Right kidney (tissue), 9 donors: ENCODE data around the gene TNFRSF1A.

Source experiments
- DNase-seq: peaks from one replicate; pipeline ENCODE4 v3.0.0-alpha.2; 2016
- long read RNA-seq, 8 donors: transcript quantifications; one replicate each; lab custom pipeline, GENCODE V29; 2026

TNFRSF1A gene
- long read RNA-seq, donor 1, transcript TNFRSF1A-201 (10 exons, 2,223 nt) = major isoform, 17 of 24 reads
- long read RNA-seq, donor 1, partial matches to known transcripts = 5 of 24 reads
- long read RNA-seq, donor 1, other reads (novel, unspliced or antisense) = 0 of 24 reads
- long read RNA-seq, donor 2, transcript TNFRSF1A-201 (10 exons, 2,223 nt) = major isoform, 6 of 21 reads
- long read RNA-seq, donor 2, partial matches to known transcripts = 13 of 21 reads
- long read RNA-seq, donor 2, other reads (novel, unspliced or antisense) = 0 of 21 reads
- long read RNA-seq, donor 3, transcript TNFRSF1A-201 (10 exons, 2,223 nt) = major isoform, 9 of 14 reads
- long read RNA-seq, donor 3, partial matches to known transcripts = 0 of 14 reads
- long read RNA-seq, donor 3, other reads (novel, unspliced or antisense) = 0 of 14 reads
- long read RNA-seq, donor 4, transcript TNFRSF1A-201 (10 exons, 2,223 nt) = major isoform, 8 of 10 reads
- long read RNA-seq, donor 4, partial matches to known transcripts = 0 of 10 reads
- long read RNA-seq, donor 4, other reads (novel, unspliced or antisense) = 0 of 10 reads
- long read RNA-seq, donor 5, transcript TNFRSF1A-201 (10 exons, 2,223 nt) = major isoform, 16 of 17 reads
- long read RNA-seq, donor 5, partial matches to known transcripts = 0 of 17 reads
- long read RNA-seq, donor 5, other reads (novel, unspliced or antisense) = 0 of 17 reads
- long read RNA-seq, donor 6, partial matches to known transcripts = 31 of 39 reads
- long read RNA-seq, donor 6, other reads (novel, unspliced or antisense) = 0 of 39 reads
- long read RNA-seq, donor 7, transcript TNFRSF1A-201 (10 exons, 2,223 nt) = major isoform, 7 of 59 reads
- long read RNA-seq, donor 7, partial matches to known transcripts = 41 of 59 reads
- long read RNA-seq, donor 7, other reads (novel, unspliced or antisense) = 5 of 59 reads
- long read RNA-seq, donor 8, transcript TNFRSF1A-201 (10 exons, 2,223 nt) = major isoform, 16 of 26 reads
- long read RNA-seq, donor 8, partial matches to known transcripts = 8 of 26 reads
- long read RNA-seq, donor 8, other reads (novel, unspliced or antisense) = 0 of 26 reads

DNA sequence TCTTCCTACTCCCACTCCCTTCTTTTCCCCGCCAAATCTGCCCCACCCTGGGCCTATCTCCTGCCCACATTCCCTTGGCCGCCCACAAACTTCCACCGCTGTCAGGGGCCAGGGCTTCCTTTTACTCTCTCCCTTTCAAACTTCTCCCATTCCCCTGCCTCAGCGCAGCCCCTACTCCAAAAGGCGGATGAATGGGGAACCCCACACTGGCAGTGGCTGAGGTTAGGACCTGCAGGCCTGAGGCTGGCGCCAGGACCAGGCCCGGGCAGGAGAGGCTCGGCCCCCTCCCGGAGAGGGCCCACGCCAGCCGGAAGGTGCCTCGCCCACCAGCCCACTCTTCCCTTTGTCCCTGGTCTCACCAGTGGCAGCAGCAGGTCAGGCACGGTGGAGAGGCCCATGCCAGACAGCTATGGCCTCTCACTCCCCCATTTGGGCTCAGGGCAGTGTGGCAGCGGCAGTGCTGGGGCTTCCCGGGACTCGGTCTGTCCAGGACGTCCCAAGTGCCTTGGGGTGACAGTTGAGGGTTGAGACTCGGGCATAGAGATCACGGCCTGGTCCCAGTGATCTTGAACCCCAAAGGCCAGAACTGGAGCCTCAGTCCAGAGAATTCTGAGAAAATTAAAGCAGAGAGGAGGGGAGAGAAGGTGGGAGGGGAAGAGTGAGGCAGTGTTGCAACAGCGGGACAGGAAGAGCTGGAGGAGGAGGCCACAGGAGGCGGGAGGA is at the start of gene TNFRSF1A:
TNFRSF1A (minus strand) TSS at position 660 of the 723 bp plus-strand sequence; CDS start at position 398, 262 bp downstream.
- peak; percentile 87 for DNase-seq

DNA sequence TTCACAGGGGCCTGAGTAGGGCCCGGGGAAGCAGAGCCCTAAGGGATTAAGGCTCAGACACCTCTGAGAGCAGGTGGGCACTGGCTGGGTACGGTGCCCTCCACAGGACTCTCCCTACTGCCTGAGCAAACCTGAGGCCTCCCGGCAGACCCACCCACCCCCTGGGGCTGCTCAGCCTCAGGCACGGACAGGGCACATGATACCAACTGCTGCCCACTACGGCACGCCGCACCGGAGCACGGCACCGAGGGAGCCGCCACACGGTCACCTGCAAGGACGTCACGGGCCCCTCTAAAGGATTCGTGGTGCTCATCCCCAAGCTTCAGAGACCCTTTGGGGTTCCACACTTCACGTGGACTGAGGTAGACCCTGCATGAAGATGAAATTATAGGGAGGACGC is 49.1 kb upstream of the TNFRSF1A start:
- DNase-seq = no peak

- no peak for DNase-seq
These were observed 48.4 kb upstream of the TNFRSF1A start for GRCh38 chr12:6390084-6390799.

DNA sequence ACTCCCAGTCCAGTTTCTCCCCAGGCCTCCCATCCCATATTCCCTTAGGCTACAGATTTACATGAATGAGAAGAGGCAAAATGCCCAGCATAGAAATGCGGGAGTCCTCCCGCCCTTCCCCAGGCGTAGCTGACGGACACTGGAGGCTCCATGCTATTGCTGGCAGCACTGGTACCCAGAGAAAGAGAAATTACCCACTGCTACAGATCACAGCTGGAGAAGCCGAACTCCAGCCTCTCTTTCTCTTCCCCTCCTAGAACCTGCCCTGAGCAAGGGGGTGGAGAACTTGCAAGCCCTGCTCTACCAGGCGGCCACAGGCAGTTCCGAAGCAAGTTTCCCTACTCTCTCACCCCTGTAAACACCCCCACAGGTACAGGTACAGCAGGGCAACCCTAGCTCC is 45.7 kb upstream of the TNFRSF1A start:
- no peak for DNase-seq

DNA sequence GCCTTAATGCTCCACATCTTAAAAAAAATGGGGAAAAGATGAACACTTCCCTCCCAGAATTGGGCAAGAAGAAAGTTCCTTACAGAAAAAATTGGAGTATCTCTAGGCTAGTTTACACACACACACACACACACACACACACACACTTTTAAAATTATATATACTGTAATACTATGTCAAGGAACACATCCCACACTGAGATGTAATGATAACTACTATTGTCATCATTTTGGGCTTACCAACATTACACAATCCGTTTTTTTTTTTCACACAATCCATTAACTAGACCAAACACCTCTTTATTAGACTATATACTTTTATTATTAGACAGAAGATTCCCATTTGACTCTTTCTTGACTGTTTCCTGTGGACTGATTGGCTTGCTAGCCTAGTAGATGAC is 44.6 kb upstream of the TNFRSF1A start:
- DNase-seq = no peak

- DNase-seq = no peak
These were observed 44.2 kb upstream of the TNFRSF1A start for GRCh38 chr12:6386038-6386437.

DNA sequence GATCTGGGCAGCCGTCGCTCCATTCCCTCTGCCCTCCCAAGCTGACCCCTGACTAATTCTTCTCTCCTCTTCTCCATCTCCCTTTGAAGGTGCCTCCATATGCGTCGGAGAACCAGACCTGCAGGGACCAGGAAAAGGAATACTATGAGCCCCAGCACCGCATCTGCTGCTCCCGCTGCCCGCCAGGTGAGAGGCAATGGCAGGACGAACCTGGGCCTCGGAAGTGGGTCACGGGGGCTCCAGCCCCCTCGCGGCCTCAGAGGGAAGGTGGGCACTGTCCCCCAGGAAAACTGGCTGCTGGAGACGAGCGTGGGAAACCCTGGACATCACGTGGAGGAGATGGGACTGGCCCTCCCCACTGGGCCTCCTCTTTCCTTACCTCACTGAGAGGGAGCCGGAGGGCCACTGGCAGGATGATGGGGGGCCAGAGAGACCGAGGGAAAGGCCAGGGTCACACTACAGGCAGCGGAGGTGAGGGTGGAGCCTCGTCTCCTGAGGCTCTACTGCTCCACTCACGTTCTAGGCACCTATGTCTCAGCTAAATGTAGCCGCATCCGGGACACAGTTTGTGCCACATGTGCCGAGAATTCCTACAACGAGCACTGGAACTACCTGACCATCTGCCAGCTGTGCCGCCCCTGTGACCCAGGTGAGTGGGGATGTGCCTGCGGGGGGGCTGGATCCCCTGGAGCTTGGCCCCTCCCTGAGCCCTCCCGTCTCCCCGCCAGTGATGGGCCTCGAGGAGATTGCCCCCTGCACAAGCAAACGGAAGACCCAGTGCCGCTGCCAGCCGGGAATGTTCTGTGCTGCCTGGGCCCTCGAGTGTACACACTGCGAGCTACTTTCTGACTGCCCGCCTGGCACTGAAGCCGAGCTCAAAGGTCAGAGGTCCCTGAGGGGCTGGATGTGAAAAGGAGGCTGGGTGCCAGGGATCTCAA is 42.9 kb upstream of the TNFRSF1A start:
- DNase-seq = no peak

DNA sequence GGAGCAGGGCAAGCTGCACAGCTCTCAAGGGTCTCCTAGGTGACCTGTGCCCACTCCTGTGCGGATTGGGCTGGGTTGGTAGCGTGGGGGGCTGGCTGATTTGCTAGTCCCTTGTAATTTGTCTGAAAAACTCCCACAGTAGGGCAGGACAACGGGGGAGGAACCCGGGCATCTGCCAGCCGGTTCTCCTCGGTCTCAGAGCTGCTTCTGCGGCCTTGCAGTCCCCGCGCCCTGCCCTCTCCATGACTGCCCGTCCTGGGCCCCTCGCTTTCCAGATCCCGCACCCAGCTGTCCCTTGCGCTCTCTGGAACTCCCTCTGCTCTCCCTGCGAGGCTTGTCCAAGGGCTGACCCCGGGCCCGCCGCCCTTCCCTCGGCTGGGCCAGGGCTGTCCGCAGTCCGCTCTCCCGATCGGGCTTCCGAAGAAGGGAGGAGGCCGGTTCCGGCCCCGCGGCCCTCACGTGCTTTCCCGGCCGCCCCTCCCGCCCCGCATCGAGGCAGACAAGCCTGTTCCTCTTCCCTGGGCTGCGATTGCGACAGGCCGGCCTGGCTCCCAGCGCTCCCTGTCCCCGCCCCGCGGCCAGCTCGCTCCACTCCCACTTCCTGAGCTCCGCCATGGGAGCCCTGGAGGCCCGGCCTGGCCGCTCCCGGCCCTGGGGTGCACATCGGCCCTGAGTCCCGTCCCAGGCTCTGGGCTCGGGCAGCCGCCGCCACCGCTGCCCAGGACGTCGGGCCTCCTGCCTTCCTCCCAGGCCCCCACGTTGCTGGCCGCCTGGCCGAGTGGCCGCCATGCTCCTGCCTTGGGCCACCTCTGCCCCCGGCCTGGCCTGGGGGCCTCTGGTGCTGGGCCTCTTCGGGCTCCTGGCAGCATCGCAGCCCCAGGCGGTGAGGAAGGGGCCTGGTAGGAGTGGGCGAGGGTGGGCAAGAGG is 42.0 kb upstream of the TNFRSF1A start, which contains the start of gene LTBR:
LTBR (plus strand) TSS at position 591 of the 927 bp plus-strand sequence; CDS start at position 788, 197 bp downstream.
- DNase-seq = peak; percentile 93

- no peak for DNase-seq
These were observed 41.1 kb upstream of the TNFRSF1A start for GRCh38 chr12:6382982-6383381.

- no peak for DNase-seq
These were observed 40.5 kb upstream of the TNFRSF1A start for GRCh38 chr12:6382371-6382770.

DNA sequence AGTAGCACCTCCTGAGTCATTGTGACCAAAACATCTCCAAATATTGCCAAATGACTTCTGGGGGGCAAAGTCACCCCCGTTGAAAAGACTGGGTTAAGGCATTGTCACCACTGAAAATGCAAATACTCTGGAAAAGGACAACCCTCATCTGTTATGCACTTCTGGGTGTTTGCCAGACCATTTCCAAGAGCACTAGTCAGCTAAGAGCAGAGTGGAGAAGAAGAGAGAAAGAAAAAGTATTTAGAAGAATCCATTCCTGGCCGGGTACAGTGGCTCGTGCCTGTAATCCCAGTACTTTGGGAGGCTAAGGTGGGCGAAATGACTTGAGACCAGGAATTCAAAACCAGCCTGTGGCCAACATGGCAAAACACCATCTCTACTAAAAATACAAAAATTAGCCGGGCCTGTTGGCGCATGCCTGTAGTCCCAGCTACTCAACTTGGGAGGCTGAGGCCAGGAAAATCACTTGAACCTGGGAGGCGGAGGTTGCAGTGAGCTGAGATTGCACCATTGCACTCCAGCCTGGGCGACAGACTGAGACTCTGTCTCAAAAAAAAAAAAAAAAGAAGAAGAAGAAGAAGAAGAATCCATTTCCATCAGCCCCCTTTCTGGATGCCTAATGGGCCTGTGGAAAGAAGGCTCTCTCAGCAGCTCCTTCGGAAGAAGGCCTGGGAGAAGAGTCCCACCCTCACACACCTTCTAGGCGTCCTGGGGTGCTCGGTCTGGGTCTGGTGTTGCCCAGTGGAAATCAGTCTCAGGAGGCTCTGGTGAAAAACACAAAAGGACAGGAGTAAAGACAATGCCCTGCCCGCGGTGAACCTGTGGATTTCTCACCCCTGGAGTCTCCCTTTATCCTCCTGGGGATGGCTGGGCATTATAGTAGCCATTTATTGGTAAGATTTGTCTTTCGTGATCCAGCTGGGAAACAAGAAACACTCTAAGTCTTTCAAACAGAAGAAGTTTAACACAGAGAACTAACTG is 38.6 kb upstream of the TNFRSF1A start:
- no peak for DNase-seq

DNA sequence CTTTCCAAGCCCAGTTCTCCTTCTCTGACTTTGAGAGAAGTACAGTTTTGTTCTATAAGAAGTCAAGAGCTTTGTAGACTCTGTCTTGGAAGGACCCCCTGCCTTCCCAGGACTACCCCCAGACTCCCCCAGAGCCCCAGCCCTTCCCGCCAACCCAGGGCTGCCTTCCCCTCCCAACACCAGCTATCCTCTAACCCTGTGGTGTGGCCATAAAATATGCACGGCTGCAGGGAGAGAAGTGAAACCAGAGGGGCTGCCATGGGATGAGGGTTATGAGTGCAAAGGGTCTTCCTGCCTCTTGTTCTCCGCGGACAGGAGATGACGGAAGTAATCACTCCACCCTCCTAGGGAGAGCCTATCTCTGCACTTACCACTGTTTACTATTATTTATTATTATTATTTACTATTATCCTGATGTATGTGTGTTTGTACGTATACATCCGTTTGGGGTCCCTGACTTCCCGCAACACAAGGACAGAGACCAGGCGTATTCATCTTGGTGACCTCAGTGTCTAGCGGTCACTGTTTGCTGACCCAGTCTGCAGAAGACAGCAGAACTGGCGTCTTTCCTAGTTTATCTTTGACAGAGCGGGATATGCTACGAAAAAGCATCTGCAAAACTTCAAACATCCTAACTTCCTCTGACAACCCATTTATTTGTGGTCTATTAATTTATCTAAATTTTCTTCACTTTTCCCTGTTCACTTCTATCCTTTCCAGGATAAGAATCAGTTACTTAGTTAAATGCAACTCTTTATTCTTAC is 37.0 kb upstream of the TNFRSF1A start:
- DNase-seq = no peak

GRCh38 chr12:6377667-6377994 is 35.8 kb upstream of the TNFRSF1A start:
- no peak for DNase-seq

DNA sequence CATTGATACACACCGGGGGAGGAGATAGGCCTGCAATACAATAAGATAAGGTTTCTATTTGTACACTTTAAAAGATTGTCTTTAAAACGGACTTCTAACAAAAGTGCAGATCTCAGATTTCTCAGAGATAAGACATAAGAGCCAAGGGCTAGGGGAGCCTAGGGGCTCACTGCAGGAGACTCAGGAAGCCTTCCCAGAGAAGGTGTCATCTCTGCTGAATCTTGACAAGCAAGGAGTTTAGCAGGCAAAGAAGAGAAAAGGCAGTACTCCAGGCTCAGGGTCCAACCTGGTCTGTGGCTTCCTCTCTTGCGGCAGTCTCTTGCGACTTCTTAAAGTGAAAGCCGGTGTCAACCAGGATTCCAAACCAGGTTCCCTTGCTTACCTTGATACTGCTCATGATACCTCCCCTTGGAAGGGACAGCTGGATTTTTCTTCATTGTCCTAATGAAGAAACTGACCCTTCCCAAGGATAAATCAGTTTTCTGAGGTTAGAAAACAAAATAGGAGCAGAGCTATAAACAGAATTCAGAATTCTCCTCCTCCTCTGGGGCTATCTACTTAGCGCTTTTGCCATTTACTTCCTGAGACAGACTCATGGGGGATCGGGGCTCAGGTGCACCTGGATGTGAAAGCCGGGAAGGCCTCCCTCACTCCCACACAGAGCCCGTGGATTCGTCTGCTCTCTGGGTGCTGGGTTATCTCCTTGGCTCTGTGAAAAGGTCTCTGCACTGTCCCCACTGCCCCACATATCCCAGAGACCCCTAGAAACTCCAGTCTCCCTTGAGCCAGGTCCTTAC is 35.2 kb upstream of the TNFRSF1A start:
- no peak for DNase-seq

- peak; percentile 70 for DNase-seq
These were observed 34.4 kb upstream of the TNFRSF1A start for GRCh38 chr12:6376079-6376869.
